HL-60 (cell line): Measurements from ENCODE around the gene NETO1.

Source experiments
- DNase-seq, 2 experiments: peaks; one replicate each; pipeline ENCODE4 v3.0.0-alpha.2; 2010 to 2020; ENCODE audit warnings: low read depth in 1 of 2, low spot score in 1 of 2
- H3K27ac ChIP-seq: fragments of 250-450 bp; sonication (Bioruptor Pico); replicated peaks from 2 replicates; pipeline ENCODE4 v1.5.1; 2020; ENCODE audit warnings: mild to moderate bottlenecking, moderate library complexity
- H3K27me3 ChIP-seq: fragments of 250-450 bp; sonication (Bioruptor Pico); 2 replicates; pipeline ENCODE4 v1.5.1; 2021; ENCODE audit warnings: mild to moderate bottlenecking, moderate library complexity; ENCODE audit not compliant: insufficient read depth, poor library complexity, severe bottlenecking
- H3K4me3 ChIP-seq: replicated peaks from 2 replicates; pipeline ENCODE4 v1.5.1; 2011; ENCODE audit warnings: mild to moderate bottlenecking, control low read depth, low read length; ENCODE audit not compliant: insufficient read depth
- GABPA ChIP-seq: IDR thresholded peaks from 2 replicates; pipeline ENCODE4 v1.6.1; 2012; ENCODE audit warnings: low read depth
- POLR2AphosphoS5 ChIP-seq: IDR thresholded peaks from 2 replicates; pipeline ENCODE4 v1.6.1; 2012; ENCODE audit warnings: low read depth
- SPI1 ChIP-seq: IDR thresholded peaks from 2 replicates; pipeline ENCODE4 v1.6.1; 2012; ENCODE audit warnings: low read depth, mild to moderate bottlenecking, borderline replicate concordance
- TF ChIP-seq, protein P1 (sequence below): IDR thresholded peaks from one replicate; pipeline ENCODE4 v1.5.1; 2011; ENCODE audit warnings: low read length, control low read depth, inconsistent platforms; ENCODE audit not compliant: insufficient read depth
- TF ChIP-seq, protein P2 (sequence below): IDR thresholded peaks from 2 replicates; pipeline ENCODE4 v1.6.1; 2012; ENCODE audit warnings: low read depth; ENCODE audit not compliant: insufficient replicate concordance

Gene NETO1

DNA sequence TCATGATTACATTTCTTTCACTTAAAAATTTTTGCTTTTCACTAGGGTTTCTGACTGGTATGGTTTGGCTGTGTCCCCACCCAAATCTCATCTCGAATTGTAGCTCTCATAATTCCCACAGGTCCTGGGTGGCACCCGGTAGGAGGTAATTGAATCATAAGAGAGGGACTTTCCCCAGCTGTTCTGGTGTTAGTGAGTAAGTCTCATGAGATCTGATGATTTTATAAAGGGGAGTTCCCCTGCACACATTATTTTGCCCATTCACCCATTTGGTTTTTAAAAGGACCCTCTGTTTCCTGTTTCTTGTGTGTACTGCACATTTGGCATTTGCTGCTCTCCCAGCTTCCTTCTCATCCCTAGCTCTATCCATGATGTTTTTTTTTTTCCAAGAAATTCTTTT, 27.8 kb upstream of the NETO1 start:
- TF ChIP-seq, protein P1, sequence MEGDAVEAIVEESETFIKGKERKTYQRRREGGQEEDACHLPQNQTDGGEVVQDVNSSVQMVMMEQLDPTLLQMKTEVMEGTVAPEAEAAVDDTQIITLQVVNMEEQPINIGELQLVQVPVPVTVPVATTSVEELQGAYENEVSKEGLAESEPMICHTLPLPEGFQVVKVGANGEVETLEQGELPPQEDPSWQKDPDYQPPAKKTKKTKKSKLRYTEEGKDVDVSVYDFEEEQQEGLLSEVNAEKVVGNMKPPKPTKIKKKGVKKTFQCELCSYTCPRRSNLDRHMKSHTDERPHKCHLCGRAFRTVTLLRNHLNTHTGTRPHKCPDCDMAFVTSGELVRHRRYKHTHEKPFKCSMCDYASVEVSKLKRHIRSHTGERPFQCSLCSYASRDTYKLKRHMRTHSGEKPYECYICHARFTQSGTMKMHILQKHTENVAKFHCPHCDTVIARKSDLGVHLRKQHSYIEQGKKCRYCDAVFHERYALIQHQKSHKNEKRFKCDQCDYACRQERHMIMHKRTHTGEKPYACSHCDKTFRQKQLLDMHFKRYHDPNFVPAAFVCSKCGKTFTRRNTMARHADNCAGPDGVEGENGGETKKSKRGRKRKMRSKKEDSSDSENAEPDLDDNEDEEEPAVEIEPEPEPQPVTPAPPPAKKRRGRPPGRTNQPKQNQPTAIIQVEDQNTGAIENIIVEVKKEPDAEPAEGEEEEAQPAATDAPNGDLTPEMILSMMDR, result no peak
- TF ChIP-seq GABPA (no peak), POLR2AphosphoS5 (no peak), SPI1 (no peak)
- TF ChIP-seq, protein P2, sequence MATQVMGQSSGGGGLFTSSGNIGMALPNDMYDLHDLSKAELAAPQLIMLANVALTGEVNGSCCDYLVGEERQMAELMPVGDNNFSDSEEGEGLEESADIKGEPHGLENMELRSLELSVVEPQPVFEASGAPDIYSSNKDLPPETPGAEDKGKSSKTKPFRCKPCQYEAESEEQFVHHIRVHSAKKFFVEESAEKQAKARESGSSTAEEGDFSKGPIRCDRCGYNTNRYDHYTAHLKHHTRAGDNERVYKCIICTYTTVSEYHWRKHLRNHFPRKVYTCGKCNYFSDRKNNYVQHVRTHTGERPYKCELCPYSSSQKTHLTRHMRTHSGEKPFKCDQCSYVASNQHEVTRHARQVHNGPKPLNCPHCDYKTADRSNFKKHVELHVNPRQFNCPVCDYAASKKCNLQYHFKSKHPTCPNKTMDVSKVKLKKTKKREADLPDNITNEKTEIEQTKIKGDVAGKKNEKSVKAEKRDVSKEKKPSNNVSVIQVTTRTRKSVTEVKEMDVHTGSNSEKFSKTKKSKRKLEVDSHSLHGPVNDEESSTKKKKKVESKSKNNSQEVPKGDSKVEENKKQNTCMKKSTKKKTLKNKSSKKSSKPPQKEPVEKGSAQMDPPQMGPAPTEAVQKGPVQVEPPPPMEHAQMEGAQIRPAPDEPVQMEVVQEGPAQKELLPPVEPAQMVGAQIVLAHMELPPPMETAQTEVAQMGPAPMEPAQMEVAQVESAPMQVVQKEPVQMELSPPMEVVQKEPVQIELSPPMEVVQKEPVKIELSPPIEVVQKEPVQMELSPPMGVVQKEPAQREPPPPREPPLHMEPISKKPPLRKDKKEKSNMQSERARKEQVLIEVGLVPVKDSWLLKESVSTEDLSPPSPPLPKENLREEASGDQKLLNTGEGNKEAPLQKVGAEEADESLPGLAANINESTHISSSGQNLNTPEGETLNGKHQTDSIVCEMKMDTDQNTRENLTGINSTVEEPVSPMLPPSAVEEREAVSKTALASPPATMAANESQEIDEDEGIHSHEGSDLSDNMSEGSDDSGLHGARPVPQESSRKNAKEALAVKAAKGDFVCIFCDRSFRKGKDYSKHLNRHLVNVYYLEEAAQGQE, result no peak
- H3K27me3 ChIP-seq, result no peaks in the 10 kb centered on the region
- H3K27ac ChIP-seq, result no peak overlapping the region
- DNase-seq, result no peak
- no peak overlapping the region for H3K4me3 ChIP-seq

GRCh38 chr18:72878561-72878960, 10.8 kb upstream of the NETO1 start:
- Histone ChIP-seq H3K4me3 (no peak overlapping the region), H3K27ac (no peak overlapping the region), H3K27me3 (peaks cover 2% of the 10 kb centered on the region)
- TF ChIP-seq, protein P2, result no peak
- TF ChIP-seq, protein P1, result no peak
- no peak for TF ChIP-seq POLR2AphosphoS5
- TF ChIP-seq GABPA, result no peak
- no peak for TF ChIP-seq SPI1
- no peak for DNase-seq

DNA sequence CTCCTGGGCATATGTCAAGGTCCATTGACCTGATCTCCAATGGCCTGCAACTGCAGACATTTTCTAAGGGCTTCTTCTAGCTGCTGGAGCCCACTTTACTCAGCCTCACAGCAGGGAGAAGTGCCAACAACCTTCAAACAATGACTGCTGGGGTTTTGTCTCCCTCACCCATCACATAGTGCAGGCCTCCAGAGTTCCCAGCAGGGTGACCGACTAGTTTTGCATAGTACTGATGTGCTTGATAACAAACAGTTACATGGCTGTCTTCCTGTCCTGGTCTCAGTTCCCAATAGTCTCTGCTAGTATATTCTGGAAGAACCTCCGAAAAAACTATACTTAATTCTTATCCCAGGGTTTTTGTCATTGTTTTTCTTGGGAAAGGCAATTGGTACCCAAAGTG, 10.4 kb upstream of the NETO1 start:
- no peak for DNase-seq
- TF ChIP-seq, protein P1, result no peak
- no peak for TF ChIP-seq SPI1
- TF ChIP-seq POLR2AphosphoS5, result no peak
- TF ChIP-seq, protein P2, result no peak
- TF ChIP-seq GABPA, result no peak
- H3K4me3 ChIP-seq, result no peak overlapping the region
- no peak overlapping the region for H3K27ac ChIP-seq
- peaks cover 2% of the 10 kb centered on the region for H3K27me3 ChIP-seq
